HG02642 (cell line): Measurements from ENCODE around the gene ABLIM3.

Experiments used
- ATAC-seq: cut with Tn5 transposase; IDR thresholded peaks from one replicate; pipeline ENCODE4 v1.9.1; 2021; ENCODE audit warnings: mild to moderate bottlenecking; ENCODE audit not compliant: unreplicated experiment, poor library complexity

The ABLIM3 gene

GRCh38 chr5:149141224-149141956 is at the start of gene ABLIM3:
TSS of gene ABLIM3 (plus strand) at chr5:149141493. CDS start at chr5:149142096, 603 bp downstream.
- peak; percentile 92 for ATAC-seq

- no peak for ATAC-seq
These were observed 47.7 kb upstream of the ABLIM3 start for GRCh38 chr5:149093625-149094024.

- no peak for ATAC-seq
These were observed 46.3 kb upstream of the ABLIM3 start for GRCh38 chr5:149094996-149095395.

GRCh38 chr5:149099920-149100319 is 41.4 kb upstream of the ABLIM3 start:
- ATAC-seq, result no peak

GRCh38 chr5:149100331-149100730 is 41.0 kb upstream of the ABLIM3 start:
- ATAC-seq, result no peak

GRCh38 chr5:149108651-149109280 is 32.5 kb upstream of the ABLIM3 start:
- ATAC-seq, result no peak

- no peak for ATAC-seq
These were observed 30.9 kb upstream of the ABLIM3 start for GRCh38 chr5:149110406-149110805.

- no peak for ATAC-seq
These were observed 27.6 kb upstream of the ABLIM3 start for GRCh38 chr5:149113669-149114068.

- ATAC-seq, result peak; percentile 80
These were observed 26.6 kb upstream of the ABLIM3 start for GRCh38 chr5:149114403-149115312.

- ATAC-seq, result peak; percentile 47
These were observed 23.3 kb upstream of the ABLIM3 start for GRCh38 chr5:149117970-149118369.

- ATAC-seq, result no peak
These were observed 22.8 kb upstream of the ABLIM3 start for GRCh38 chr5:149118463-149118862.

- ATAC-seq, result no peak
These were observed 20.1 kb upstream of the ABLIM3 start for GRCh38 chr5:149121145-149121544.

GRCh38 chr5:149123211-149123610 is 18.1 kb upstream of the ABLIM3 start:
- ATAC-seq, result no peak

- no peak for ATAC-seq
These were observed 15.9 kb upstream of the ABLIM3 start for GRCh38 chr5:149125386-149125891.

- no peak for ATAC-seq
These were observed 14.4 kb upstream of the ABLIM3 start for GRCh38 chr5:149126906-149127305.

- no peak for ATAC-seq
These were observed 13.8 kb upstream of the ABLIM3 start for GRCh38 chr5:149127394-149127955.

- peak; percentile 75 for ATAC-seq
These were observed 13.0 kb upstream of the ABLIM3 start for GRCh38 chr5:149128023-149128875.

- no peak for ATAC-seq
These were observed 12.1 kb upstream of the ABLIM3 start for GRCh38 chr5:149129181-149129580.

GRCh38 chr5:149130121-149130914 is 11.0 kb upstream of the ABLIM3 start:
- ATAC-seq, result no peak
